SU-DHL-6 (cell line): ENCODE measurements around the gene TEDC2.

ENCODE experiments used
- H2AFZ ChIP-seq: fragments of 200-600 bp; sonication (generic); 2 replicates; pipeline ENCODE4 v1.6.1; 2014; ENCODE audit warnings: low read depth, mild to moderate bottlenecking, moderate library complexity, mixed read lengths, antibody characterized with exemption, low read length; ENCODE audit not compliant: severe bottlenecking
- H3F3A ChIP-seq: fragments of 200-600 bp; shearing (Covaris generic); 2 replicates; pipeline ENCODE4 v1.6.0; 2016; ENCODE audit warnings: antibody characterized with exemption, mild to moderate bottlenecking; ENCODE audit not compliant: insufficient read depth
- H3K27ac ChIP-seq: fragments of 200-600 bp; sonication (generic); 2 replicates; pipeline ENCODE4 v1.5.1; 2016; ENCODE audit warnings: low read depth, mild to moderate bottlenecking, low read length, moderate library complexity, mixed read lengths
- H3K27me3 ChIP-seq: fragments of 200-600 bp; sonication (generic), shearing (Covaris generic); 2 replicates; pipeline ENCODE4 v1.6.0; 2014; ENCODE audit warnings: mild to moderate bottlenecking, low read length
- H3K36me3 ChIP-seq: fragments of 200-600 bp; sonication (generic); 2 replicates; pipeline ENCODE4 v1.6.1; 2014; ENCODE audit warnings: mild to moderate bottlenecking, low read length, mixed read lengths
- H3K4me2 ChIP-seq: fragments of 300-600, 200-600 bp; shearing (Covaris generic), sonication (generic); 2 replicates; pipeline ENCODE4 v1.6.0; 2014; ENCODE audit warnings: low read length, low read depth, mild to moderate bottlenecking; ENCODE audit not compliant: poor library complexity, severe bottlenecking
- H3K4me3 ChIP-seq: fragments of 200-600 bp; sonication (generic); 2 replicates; pipeline ENCODE4 v1.5.1; 2014; ENCODE audit warnings: antibody characterized with exemption, low read length, mild to moderate bottlenecking, mixed read lengths; ENCODE audit not compliant: insufficient read depth, poor library complexity, severe bottlenecking
- H3K79me2 ChIP-seq: fragments of 200-600 bp; sonication (generic); 2 replicates; pipeline ENCODE4 v1.6.1; 2014; ENCODE audit warnings: mild to moderate bottlenecking, low read length, moderate library complexity; ENCODE audit not compliant: insufficient read depth
- H3K9ac ChIP-seq: fragments of 200-600 bp; sonication (generic); 2 replicates; pipeline ENCODE4 v1.7.0; 2014; ENCODE audit warnings: mild to moderate bottlenecking, low read length
- H3K9me2 ChIP-seq: fragments of 200-600 bp; sonication (generic); replicated peaks from 2 replicates; pipeline ENCODE4 v1.6.1; 2014; ENCODE audit warnings: low read length; ENCODE audit not compliant: insufficient read depth
- H3K9me3 ChIP-seq: fragments of 200-600 bp; sonication (generic); 2 replicates; pipeline ENCODE4 v1.6.1; 2014; ENCODE audit warnings: low read length, mixed read lengths; ENCODE audit not compliant: insufficient read depth
- H4K20me1 ChIP-seq: fragments of 200-600 bp; sonication (generic); 2 replicates; pipeline ENCODE4 v1.6.1; 2014; ENCODE audit warnings: low read depth, mild to moderate bottlenecking, antibody characterized with exemption, low read length, moderate library complexity, mixed read lengths
- EZH2phosphoT487 ChIP-seq: fragments of 200-600 bp; sonication (generic), shearing (Covaris generic); conservative IDR thresholded peaks from 2 replicates; pipeline ENCODE4 v1.6.1; 2018; ENCODE audit warnings: mild to moderate bottlenecking, antibody characterized with exemption, low read length, moderate library complexity, mixed read lengths
- TF ChIP-seq, protein P1 (sequence below): fragments of 200-600 bp; sonication (generic); IDR thresholded peaks from one replicate; pipeline ENCODE4 v1.5.1; 2017; ENCODE audit warnings: antibody characterized with exemption, mild to moderate bottlenecking, low read length, moderate library complexity; ENCODE audit not compliant: insufficient read depth, poor library complexity, severe bottlenecking

The TEDC2 gene

DNA sequence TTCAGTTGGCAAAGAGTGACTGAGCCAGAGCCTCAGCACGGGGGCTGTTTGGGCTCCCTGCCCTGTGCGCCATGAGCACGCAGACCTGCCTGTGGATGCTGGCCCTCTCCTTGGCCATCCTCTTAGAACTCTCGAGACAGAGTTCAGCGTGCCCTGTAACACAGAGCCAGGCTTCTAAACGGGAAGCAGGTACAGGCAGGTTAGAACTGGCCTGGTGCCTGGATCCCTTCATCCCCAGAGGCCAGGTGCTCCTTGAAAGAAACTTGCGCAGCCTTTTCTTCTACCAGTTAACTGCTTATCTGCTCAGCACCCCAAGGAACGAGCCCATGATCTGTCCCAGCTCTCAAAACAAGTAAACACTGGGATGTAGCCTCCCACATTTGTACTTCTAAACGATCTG is 23.8 kb upstream of the TEDC2 start:
- H3K79me2 ChIP-seq: peaks cover 24% of the 10 kb centered on the region
- 0 out of 2 replicates have a peak, but pooled peaks cover 1% of the 10 kb centered on the region for H4K20me1 ChIP-seq
- no peak overlapping the region for H3K4me2 ChIP-seq
- no peak overlapping the region for H3K9ac ChIP-seq
- no peak overlapping the region for H2AFZ ChIP-seq
- no peak overlapping the region for H3K27ac ChIP-seq
- H3K36me3 ChIP-seq: peaks cover 26% of the 10 kb centered on the region
- TF ChIP-seq EZH2phosphoT487: no peak
- TF ChIP-seq, protein P1, sequence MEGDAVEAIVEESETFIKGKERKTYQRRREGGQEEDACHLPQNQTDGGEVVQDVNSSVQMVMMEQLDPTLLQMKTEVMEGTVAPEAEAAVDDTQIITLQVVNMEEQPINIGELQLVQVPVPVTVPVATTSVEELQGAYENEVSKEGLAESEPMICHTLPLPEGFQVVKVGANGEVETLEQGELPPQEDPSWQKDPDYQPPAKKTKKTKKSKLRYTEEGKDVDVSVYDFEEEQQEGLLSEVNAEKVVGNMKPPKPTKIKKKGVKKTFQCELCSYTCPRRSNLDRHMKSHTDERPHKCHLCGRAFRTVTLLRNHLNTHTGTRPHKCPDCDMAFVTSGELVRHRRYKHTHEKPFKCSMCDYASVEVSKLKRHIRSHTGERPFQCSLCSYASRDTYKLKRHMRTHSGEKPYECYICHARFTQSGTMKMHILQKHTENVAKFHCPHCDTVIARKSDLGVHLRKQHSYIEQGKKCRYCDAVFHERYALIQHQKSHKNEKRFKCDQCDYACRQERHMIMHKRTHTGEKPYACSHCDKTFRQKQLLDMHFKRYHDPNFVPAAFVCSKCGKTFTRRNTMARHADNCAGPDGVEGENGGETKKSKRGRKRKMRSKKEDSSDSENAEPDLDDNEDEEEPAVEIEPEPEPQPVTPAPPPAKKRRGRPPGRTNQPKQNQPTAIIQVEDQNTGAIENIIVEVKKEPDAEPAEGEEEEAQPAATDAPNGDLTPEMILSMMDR: no peak
- no peaks in the 10 kb centered on the region for H3K27me3 ChIP-seq
- H3K4me3 ChIP-seq: no peak overlapping the region
- H3F3A ChIP-seq: 0 out of 2 replicates have a peak, but pooled peaks cover 6% of the 10 kb centered on the region
- no peaks in the 10 kb centered on the region for H3K9me3 ChIP-seq
- no peaks in the 10 kb centered on the region for H3K9me2 ChIP-seq

DNA sequence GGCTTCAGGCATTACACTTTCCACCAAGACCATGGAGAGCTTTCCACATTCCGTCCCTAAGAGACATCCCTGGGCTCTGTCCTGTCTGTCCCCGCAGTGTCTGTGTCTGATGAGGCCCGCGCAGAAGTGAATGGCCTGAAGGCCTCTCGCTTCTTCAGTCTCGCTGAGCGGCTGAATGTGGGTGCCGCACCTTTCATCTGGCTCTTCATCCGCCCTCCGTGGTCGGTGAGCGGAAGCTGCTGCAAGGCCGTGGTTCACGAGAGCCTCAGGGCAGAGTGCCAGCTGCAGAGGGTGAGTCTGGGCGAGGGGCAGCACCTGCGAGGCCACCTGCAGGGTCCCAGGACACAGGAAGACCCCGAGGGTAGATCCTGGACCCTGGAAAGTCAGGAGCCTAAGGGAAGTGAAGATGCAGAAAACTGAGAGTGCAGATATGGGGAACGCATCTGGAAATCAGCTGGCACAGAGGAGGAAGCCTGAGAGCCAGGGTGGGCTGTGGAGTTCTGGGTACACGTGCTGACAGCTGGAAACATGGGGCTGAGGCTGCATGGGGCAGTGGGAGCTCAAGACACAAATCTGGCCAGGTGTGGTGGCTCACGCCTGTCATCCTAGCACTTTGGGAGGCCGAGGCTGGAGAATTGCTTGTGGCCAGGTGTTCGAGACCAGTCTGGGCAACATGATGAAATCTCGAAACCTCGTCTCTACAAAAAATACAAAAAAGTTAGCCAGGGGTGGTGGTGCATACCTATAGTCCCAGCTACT is 22.7 kb upstream of the TEDC2 start:
- no peak overlapping the region for H3K27ac ChIP-seq
- 0 out of 2 replicates have a peak, but pooled peaks cover 6% of the 10 kb centered on the region for H3F3A ChIP-seq
- no peaks in the 10 kb centered on the region for H3K27me3 ChIP-seq
- H3K36me3 ChIP-seq: peaks cover 24% of the 10 kb centered on the region
- peaks cover 14% of the 10 kb centered on the region; the same call in 1 of the 2 replicates for H3K79me2 ChIP-seq
- no peaks in the 10 kb centered on the region for H4K20me1 ChIP-seq
- no peak overlapping the region for H3K4me3 ChIP-seq
- no peaks in the 10 kb centered on the region for H3K9me3 ChIP-seq
- no peaks in the 10 kb centered on the region for H3K9me2 ChIP-seq
- H3K9ac ChIP-seq: no peak overlapping the region
- TF ChIP-seq, protein P1: no peak
- TF ChIP-seq EZH2phosphoT487: no peak
- no peak overlapping the region for H2AFZ ChIP-seq
- H3K4me2 ChIP-seq: no peak overlapping the region

DNA sequence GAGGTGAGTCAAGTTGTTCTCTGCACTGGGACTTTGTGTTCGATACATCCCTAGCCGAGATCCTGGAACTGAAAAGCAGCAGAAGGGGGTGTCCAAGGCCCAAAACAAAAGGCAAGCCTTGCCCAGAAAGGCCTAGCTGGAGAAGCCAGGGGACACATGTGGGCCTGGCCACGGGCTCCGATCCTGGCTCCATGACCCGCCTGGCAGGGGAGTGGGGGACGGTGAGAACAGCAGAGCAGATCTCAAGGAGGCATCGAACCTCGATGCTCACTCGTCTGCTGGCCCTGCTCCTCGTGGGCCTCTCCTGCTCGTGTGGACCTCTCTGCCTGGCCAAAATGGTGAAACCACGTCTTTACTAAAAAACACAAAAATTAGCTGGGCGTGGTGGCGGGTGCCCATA is 21.8 kb upstream of the TEDC2 start:
- H3K36me3 ChIP-seq: peaks cover 18% of the 10 kb centered on the region
- no peak for TF ChIP-seq EZH2phosphoT487
- TF ChIP-seq, protein P1: no peak
- no peak overlapping the region for H3K27ac ChIP-seq
- no peaks in the 10 kb centered on the region for H3K27me3 ChIP-seq
- H3K79me2 ChIP-seq: peaks cover 5% of the 10 kb centered on the region; the same call in 1 of the 2 replicates
- no peaks in the 10 kb centered on the region for H4K20me1 ChIP-seq
- H3K9ac ChIP-seq: no peak overlapping the region
- H3K9me2 ChIP-seq: no peaks in the 10 kb centered on the region
- no peak overlapping the region for H2AFZ ChIP-seq
- H3K4me2 ChIP-seq: no peak overlapping the region
- no peak overlapping the region for H3K4me3 ChIP-seq
- H3F3A ChIP-seq: 0 out of 2 replicates have a peak, but pooled peaks cover 6% of the 10 kb centered on the region
- no peaks in the 10 kb centered on the region for H3K9me3 ChIP-seq
